Amniotic stem cell (primary cell): ENCODE data around the gene PLA2G3.
"Not testable (repeated sequence)": the region's sequence is repeated elsewhere in the genome, so short reads cannot be mapped to it uniquely, and the experiment has no call there.

ENCODE experiments used
- DNase-seq: peaks from one replicate; lab custom pipeline; 2025; lab: John Stamatoyannopoulos, UW

PLA2G3 gene

DNA sequence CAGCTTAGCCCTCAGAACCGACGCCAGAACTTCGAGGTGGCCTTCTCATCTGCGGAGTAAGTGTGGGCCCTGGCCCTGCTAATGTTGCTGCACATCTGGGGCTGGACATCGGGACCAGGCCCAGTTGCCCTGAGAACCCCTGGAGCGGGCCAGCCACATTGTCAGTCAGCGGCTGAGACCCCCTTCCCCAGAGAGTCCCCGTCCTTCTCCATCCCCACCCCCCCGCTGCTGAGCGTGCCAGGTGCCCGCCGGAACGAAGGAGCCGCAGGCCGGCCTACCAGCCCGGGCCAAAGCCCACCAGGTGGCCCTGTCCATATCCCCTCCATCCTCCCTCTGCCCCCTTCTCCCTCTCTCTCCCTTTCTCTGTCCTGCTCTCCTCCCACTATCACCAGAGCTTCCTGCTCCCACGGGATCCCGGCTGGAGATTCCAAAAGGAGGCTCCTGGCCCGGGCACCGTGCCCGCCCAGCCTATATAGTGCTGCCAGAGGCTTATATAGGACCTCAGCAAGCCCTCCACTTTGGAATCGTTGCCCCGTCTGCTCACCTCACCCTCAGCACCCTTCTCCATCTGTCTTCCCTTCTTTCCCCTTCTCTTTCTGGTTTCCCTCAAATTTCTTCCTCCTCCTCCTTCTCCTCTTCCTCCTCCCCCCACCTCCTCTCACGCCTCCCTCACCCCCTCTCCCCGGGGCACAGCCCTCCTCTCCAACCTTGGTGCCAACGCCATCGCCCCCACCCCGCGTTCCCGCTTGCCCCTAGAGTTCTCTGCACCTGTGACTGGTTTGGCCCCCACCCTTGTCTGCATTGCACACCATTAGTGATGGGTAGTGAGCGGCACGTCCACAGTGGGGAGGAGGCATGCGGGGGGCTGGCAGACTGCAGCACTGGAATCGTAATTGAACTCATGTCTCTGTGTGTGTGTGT, 40.2 kb downstream of the PLA2G3 start:
- DNase-seq = no peak

DNA sequence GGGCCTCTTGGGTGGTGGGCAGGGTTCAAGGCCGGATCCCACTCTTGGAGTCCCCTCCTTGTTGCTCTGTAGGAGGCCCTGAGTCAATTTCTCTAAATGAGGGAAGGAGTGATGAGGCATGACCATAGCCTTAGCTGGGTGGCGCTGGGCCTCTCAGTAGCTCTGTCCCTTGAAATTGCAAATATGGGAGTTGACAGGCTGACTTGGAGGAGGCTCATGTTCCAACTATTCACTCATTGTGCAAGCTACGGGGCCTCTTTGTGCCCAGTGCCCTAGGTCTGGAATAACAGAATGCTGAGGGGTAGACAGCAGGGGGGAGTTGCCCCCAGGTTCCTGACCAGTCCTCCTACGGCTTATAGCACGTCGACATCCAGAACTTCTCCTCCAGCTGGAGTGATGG, 40.9 kb downstream of the PLA2G3 start:
- DNase-seq = no peak

DNA sequence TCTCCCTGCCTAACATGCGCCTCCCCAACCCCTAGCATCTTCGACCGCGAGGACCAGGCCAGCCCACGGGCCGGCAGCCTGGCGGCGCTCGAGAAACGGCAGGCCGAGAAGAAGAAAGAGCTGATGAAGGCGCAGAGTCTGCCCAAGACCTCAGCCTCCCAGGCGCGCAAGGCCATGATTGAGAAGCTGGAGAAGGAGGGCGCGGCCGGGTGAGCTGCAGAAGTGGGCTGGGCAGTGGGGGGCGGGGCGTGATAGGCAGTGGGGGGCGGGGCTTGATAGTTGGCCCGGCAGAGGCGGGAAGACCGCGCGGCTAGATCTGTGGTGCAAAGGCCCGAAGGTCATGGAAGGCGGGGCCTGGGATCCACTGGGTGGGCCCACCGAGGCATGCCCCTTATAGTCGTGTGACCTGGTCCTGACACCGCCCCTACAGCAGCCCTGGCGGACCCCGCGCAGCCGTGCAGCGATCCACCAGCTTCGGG, 41.6 kb downstream of the PLA2G3 start:
- no peak for DNase-seq

DNA sequence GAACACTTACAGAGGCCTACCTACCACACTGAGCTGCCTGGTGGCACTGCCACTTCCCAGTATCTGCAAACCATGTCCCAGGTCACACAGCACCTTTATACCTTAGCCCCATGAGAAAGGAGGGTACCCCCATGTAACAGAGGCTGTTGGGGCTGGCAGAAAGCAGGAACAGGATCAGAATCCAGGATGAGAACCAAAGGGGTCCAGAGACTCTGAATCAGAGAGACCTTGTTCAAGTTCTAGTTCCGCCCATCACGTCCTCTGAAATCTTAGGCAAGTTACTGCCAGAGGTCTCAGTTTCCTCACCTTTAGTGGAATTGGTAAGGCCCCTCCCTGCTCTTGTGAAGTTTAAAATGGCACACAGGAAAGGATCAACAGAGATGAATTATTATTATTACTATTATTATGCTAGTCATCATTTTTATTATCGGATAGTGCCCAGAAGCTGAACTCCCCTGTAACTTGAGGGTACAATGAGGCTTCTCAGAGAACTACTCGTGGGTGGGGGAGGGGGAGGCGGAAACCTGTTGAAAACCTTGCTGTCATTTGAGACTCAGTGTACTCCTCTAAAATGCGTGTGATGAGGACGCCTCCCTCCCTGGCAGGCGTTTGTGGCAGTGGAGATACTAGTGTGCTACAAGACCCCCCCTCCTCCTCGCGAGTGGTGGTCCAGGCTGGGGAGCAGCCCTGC, 42.2 kb downstream of the PLA2G3 start:
- DNase-seq = no peak

DNA sequence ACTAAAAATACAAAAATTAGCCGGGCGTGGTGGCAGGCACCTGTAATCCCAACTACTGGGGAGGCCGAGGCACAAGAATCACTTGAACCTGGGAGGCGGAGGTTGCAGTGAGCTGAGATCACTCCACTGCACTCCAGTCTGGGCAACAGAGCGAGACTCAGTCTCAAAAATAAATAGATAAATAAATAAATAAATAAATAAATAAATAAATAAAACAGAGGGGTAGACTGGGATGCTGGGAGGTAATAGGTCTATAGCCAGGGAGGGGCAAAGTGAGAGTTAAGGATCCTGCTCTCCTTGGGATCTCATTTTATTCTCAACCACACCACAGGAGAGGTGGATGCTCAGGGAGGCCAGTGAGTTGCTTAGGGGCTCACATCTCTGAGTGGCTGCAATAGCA, 42.8 kb downstream of the PLA2G3 start:
- DNase-seq = not testable (repeated sequence)

DNA sequence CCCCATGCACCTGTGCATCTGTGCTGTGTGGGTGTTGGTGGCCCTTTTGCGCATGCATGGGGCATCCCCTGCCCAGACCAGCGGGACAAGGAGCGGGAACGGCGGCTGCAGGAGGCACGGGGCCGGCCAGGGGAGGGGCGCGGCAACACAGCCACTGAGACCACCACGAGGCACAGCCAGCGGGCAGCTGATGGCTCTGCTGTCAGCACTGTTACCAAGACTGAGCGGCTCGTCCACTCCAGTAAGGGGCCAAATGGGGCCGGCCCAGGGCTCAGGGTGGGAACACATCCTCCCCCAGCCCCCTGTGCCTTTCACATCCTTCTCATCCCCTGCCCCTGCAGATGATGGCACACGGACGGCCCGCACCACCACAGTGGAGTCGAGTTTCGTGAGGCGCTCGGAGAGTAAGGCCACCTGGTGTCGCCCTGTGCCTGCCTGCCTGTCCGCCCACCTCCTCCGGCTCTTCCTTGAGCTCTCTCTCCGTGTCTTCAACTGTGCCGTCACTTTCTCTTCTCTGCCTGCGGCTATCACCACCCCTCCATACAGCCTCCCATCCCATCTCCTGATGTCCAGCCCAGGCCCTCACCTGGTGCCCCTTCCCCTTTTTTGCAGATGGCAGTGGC, 43.5 kb downstream of the PLA2G3 start:
- no peak for DNase-seq

GRCh38 chr22:31095637-31096249, 44.6 kb downstream of the PLA2G3 start:
- DNase-seq = no peak

DNA sequence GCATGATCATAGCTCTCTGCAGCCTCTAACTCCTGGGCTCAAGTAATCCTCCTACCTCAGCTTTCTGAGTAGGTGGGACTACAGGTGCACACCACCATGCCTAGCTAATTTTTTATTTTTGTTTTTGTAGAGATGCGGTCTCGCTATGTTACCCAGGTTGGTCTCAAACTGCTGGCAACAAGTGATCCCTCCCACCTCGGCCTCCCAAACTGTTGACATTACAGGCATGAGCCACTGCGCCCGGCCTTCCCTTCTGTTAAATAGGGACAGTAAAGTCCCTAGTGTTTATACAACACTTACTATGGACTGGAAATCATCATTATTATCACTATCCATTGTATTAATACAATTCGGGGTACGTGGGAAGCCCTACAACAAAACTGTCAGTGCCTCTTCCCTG, 45.6 kb downstream of the PLA2G3 start:
- DNase-seq = no peak

DNA sequence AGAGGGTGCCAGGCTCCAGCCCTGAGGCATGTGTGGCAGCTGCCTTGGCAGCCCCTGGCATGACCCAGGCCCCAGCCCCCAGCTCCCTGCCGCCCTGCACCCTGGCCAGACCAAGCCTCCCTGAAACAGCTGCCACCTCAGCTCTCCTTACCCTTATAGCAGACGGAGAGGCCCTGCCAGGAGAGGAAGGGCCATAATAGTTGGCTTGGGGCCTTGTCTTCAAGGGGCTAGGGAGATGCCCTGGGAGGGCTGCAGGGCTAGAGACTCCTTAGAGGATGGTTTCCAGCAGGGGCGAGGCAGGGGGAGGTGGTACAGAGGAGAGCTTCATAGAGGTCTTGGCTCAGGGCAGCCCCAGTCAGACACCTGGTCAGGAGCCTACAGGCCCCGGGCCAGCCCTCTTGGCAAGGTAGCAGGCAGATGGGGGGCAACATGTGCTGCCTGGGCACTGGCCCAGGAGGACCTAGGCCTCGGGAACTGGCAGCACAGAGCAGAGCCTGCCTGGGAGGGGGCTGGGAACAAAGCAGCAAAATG, 46.2 kb downstream of the PLA2G3 start:
- DNase-seq = no peak

DNA sequence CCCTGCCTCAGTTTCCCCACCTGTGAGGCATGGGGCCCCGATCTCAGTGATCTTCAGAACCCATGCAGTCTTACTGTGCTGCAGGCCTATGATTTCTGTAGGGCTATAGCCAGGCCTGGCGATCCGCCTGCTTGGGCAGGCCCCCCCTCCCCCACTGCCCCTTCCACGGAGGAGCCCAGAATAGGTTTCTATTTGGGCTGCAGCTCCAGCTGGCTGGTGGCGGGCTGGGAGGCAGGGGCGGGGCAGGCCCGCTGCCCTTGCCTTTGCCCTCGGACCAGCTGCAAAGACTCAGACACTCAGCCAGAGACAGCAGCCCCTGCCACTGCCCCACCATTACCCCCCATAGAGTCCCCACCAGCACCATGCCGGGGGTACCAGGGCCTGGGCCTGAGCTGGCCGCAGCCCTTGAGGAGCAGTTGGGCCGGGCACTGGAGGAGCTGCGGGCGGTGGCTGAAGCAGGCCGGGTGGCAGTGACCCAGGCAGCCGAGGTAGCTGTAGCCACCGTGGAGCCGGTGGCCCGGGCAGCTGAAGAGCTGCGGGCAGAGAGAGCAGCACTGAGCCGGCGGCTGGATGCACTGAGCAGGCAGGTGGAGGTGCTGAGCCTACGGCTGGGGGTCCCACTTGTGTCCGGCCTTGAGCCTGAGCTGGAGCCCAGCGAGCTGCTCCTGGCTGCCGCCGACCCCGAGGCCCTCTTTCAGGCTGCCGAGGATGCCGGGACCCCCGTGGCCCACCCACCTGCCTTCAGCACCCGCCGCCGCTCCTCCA, 47.0 kb downstream of the PLA2G3 start:
- no peak for DNase-seq

- no peak for DNase-seq
These were observed 48.1 kb downstream of the PLA2G3 start for GRCh38 chr22:31092161-31092560.

- DNase-seq = no peak
These were observed 49.0 kb downstream of the PLA2G3 start for GRCh38 chr22:31091106-31091975.

DNA sequence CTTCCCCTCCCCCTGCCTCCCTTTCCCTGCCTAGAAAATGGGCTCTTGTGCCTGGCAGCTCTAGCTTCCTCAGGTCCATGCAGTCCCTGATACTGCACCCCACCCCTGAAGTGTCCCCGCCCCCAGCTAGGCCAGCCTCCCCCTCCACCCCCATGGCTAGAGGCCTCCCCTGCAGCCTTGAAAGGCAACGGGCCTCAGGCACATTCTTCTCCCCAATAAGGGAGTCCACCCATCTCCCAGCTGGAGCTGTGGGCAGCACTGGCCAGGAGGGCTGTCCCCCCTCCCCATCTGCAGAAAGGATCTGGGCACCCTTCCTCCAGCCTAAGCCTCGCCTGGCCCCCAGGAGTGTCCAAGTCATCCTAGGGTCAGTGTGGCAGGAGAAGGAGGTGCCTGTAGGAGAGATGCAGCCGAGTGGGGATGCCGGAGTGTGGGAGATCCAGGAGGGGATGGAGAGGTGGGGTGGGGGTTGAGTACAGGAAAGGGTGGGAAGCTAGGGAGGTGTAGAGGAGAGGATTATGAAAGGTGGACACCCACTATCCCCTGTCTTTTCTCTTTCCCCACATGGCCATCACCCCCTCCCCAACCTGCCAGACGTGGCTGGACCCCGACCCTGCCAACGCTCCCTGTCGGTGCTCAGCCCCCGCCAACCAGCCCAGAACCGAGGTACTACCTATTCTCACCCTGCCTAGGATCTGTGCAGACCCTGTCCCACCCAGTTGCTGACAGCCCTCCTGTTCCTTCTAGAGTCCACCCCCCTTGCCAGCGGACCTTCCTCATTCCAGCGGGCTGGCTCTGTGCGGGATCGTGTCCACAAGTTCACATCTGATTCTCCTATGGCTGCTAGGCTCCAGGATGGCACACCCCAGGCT, 49.9 kb downstream of the PLA2G3 start:
- no peak for DNase-seq

- DNase-seq = no peak
These were observed 50.9 kb downstream of the PLA2G3 start for GRCh38 chr22:31089160-31090100.

GRCh38 chr22:31088233-31088986, 51.9 kb downstream of the PLA2G3 start:
- no peak for DNase-seq

GRCh38 chr22:31087744-31088215, 52.5 kb downstream of the PLA2G3 start:
- DNase-seq = no peak

GRCh38 chr22:31086703-31087330, 53.5 kb downstream of the PLA2G3 start:
- DNase-seq = no peak
